ENCODE results near the gene MEX3A.

DNA sequence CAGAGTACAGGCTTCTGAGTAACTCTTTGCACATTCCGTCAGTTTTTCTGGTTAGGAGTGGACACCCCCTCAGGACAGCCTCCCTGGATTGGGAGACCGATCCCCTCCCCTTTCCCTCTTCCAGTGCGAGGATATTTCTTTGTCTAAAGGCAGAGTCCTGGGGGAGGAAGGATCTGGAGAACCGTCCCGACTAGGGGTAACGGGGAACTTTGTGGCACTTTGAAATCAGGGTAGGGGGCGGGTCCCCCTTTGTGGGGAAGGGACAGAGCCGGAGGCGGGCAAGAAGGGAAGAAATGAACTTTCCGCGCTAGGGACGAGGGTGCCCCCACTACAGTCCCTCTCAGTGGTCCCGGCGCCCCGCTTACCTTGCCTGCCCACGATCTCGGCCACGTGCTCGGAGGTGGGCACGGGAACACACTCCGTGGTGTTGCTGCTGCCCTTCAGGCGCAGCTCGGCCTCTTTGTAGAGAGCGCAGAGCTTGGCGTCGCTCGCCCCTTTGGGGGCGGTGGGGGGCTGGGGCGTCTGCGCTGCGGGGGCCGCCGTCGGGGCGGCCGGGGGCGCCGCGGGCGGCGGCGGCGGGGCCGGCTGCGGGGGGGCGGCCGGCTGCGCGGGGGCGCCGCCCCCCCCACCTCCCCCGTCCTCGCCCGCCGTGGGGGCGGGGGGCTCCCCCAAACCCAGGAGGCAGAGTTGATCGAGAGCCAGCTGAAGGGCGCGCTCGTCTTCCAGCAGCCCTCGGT lies 917 bp downstream of the MEX3A start:
- TF ChIP-seq, protein P1, sequence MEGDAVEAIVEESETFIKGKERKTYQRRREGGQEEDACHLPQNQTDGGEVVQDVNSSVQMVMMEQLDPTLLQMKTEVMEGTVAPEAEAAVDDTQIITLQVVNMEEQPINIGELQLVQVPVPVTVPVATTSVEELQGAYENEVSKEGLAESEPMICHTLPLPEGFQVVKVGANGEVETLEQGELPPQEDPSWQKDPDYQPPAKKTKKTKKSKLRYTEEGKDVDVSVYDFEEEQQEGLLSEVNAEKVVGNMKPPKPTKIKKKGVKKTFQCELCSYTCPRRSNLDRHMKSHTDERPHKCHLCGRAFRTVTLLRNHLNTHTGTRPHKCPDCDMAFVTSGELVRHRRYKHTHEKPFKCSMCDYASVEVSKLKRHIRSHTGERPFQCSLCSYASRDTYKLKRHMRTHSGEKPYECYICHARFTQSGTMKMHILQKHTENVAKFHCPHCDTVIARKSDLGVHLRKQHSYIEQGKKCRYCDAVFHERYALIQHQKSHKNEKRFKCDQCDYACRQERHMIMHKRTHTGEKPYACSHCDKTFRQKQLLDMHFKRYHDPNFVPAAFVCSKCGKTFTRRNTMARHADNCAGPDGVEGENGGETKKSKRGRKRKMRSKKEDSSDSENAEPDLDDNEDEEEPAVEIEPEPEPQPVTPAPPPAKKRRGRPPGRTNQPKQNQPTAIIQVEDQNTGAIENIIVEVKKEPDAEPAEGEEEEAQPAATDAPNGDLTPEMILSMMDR (IDR thresholded peaks at IDR 0.05), result no peak
- no peak for TF ChIP-seq POLR2A (IDR thresholded peaks at IDR 0.05)

All from sigmoid colon (tissue), 3 donors.